ENCODE measurements around the gene ZKSCAN4. TPM values are rescaled to one million over a fixed set of nuclear protein-coding genes. Genes with fewer than 3 reads are reported as not detected.

ZKSCAN4 gene
- polyA plus RNA-seq, 1 donor from 2014 or later = 8.3 TPM

GRCh38 chr6:28257042-28257441 is 5.0 kb upstream of the ZKSCAN4 start:
- Histone ChIP-seq H3K9ac (ENCODE audit: low read length) (no peak overlapping the region), H4K20me1 (ENCODE audit: insufficient read depth) (no peaks in the 10 kb centered on the region), H3K27ac (ENCODE audit: low read length) (no peak overlapping the region), H2AFZ (ENCODE audit: low read depth, low read length) (no peak overlapping the region), H3K4me3 (ENCODE audit: low read length) (no peak overlapping the region), H3K9me3 (ENCODE audit: low read length) (no peaks in the 10 kb centered on the region), H3F3A (ENCODE audit: insufficient read depth, low read length, poor library complexity, severe bottlenecking) (no peaks in the 10 kb centered on the region), H3K4me2 (ENCODE audit: low read length) (no peak overlapping the region), H3K79me2 (replicated peaks; ENCODE audit: insufficient read depth, low read length) (no peaks in the 10 kb centered on the region), H3K9me2 (ENCODE audit: insufficient read depth, low read length) (no peaks in the 10 kb centered on the region), H3K27me3 (ENCODE audit: insufficient read depth, low read depth, low read length) (no peaks in the 10 kb centered on the region), H3K36me3 (ENCODE audit: insufficient read depth, low read length) (no peaks in the 10 kb centered on the region)
- TF ChIP-seq RAD21 (conservative IDR thresholded peaks at IDR 0.05) (no peak), SMC3 (conservative IDR thresholded peaks at IDR 0.05; ENCODE audit: poor library complexity) (no peak), EP300 (conservative IDR thresholded peaks at IDR 0.05; ENCODE audit: poor library complexity, severe bottlenecking) (no peak), EZH2 (IDR thresholded peaks at IDR 0.05; ENCODE audit: borderline replicate concordance, insufficient read depth, low read length, poor library complexity, severe bottlenecking) (no peak), POLR2AphosphoS5 (IDR thresholded peaks at IDR 0.05) (no peak), REST (IDR thresholded peaks at IDR 0.05; ENCODE audit: borderline replicate concordance) (no peak), MXI1 (conservative IDR thresholded peaks at IDR 0.05; ENCODE audit: poor library complexity, severe bottlenecking) (no peak), TAF1 (IDR thresholded peaks at IDR 0.05; ENCODE audit: low read depth) (no peak)
- TF ChIP-seq, protein P1, sequence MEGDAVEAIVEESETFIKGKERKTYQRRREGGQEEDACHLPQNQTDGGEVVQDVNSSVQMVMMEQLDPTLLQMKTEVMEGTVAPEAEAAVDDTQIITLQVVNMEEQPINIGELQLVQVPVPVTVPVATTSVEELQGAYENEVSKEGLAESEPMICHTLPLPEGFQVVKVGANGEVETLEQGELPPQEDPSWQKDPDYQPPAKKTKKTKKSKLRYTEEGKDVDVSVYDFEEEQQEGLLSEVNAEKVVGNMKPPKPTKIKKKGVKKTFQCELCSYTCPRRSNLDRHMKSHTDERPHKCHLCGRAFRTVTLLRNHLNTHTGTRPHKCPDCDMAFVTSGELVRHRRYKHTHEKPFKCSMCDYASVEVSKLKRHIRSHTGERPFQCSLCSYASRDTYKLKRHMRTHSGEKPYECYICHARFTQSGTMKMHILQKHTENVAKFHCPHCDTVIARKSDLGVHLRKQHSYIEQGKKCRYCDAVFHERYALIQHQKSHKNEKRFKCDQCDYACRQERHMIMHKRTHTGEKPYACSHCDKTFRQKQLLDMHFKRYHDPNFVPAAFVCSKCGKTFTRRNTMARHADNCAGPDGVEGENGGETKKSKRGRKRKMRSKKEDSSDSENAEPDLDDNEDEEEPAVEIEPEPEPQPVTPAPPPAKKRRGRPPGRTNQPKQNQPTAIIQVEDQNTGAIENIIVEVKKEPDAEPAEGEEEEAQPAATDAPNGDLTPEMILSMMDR (IDR thresholded peaks at IDR 0.05; ENCODE audit: poor library complexity, severe bottlenecking) = no peak

DNA sequence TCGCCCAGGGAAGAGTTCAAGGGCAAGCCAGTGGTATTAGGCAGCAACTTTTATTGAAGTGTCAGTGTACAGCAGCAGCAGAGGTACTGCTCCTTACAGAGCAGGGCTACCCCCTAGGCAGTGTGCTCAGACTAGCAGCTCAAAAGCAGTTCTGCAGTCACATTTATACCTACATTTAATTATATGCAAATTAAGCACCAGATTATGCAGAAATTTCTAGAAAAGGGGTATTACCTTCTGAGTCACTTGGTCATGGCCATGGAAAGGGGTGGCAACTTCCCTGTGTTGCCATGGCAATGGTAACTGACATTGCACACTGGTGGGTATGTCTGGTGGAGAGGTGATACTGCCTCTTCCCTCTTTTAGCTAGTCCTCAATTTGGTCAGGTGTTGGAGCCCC is 2.1 kb upstream of the ZKSCAN4 start:
- Histone ChIP-seq H3K9ac (ENCODE audit: low read length) (no peak overlapping the region), H3K9me3 (ENCODE audit: low read length) (no peaks in the 10 kb centered on the region), H3F3A (ENCODE audit: insufficient read depth, low read length, poor library complexity, severe bottlenecking) (no peaks in the 10 kb centered on the region), H3K9me2 (ENCODE audit: insufficient read depth, low read length) (no peaks in the 10 kb centered on the region), H4K20me1 (ENCODE audit: insufficient read depth) (no peaks in the 10 kb centered on the region), H3K4me2 (ENCODE audit: low read length) (no peak overlapping the region), H2AFZ (ENCODE audit: low read depth, low read length) (no peak overlapping the region), H3K27me3 (ENCODE audit: insufficient read depth, low read depth, low read length) (no peaks in the 10 kb centered on the region), H3K79me2 (replicated peaks; ENCODE audit: insufficient read depth, low read length) (peaks cover 13% of the 10 kb centered on the region), H3K36me3 (ENCODE audit: insufficient read depth, low read length) (no peaks in the 10 kb centered on the region), H3K27ac (ENCODE audit: low read length) (no peak overlapping the region), H3K4me3 (ENCODE audit: low read length) (no peak overlapping the region)
- TF ChIP-seq MXI1 (conservative IDR thresholded peaks at IDR 0.05; ENCODE audit: poor library complexity, severe bottlenecking) (no peak), SMC3 (conservative IDR thresholded peaks at IDR 0.05; ENCODE audit: poor library complexity) (no peak), TAF1 (IDR thresholded peaks at IDR 0.05; ENCODE audit: low read depth) (no peak), RAD21 (conservative IDR thresholded peaks at IDR 0.05) (no peak), EP300 (conservative IDR thresholded peaks at IDR 0.05; ENCODE audit: poor library complexity, severe bottlenecking) (no peak), REST (IDR thresholded peaks at IDR 0.05; ENCODE audit: borderline replicate concordance) (no peak), POLR2AphosphoS5 (IDR thresholded peaks at IDR 0.05) (no peak), EZH2 (IDR thresholded peaks at IDR 0.05; ENCODE audit: borderline replicate concordance, insufficient read depth, low read length, poor library complexity, severe bottlenecking) (no peak)
- TF ChIP-seq, protein P1 (IDR thresholded peaks at IDR 0.05; ENCODE audit: poor library complexity, severe bottlenecking) = no peak
